Forelimb muscle (tissue), 1 donor: ENCODE data around the gene DOCK6. TPM values are rescaled to one million over a fixed set of nuclear protein-coding genes. Genes with fewer than 3 reads are reported as not detected.

ENCODE experiments used
- polyA plus RNA-seq: library from polyadenylated mRNA; unstranded; fragments of 120-200 nt; gene quantifications from one replicate; pipeline ENCODE4 v1.2.1, GENCODE V29; 2013; ENCODE audit not compliant: insufficient read length

The DOCK6 gene
- polyA plus RNA-seq, 1 donor, result 34.5 TPM

Other genes with a start within 250 kb of the DOCK6 start
- gene LDLR, start 173.1 kb downstream of the DOCK6 start, polyA plus RNA-seq, result 17.7 TPM
- gene SPC24, start 106.7 kb downstream of the DOCK6 start, polyA plus RNA-seq, result 9.2 TPM
- 103 TPM for gene KANK2, start 65.0 kb downstream of the DOCK6 start, polyA plus RNA-seq
- gene ANGPTL8, start 22.9 kb downstream of the DOCK6 start, polyA plus RNA-seq, result 0.87 TPM
- gene TSPAN16, start 33.6 kb upstream of the DOCK6 start, polyA plus RNA-seq, result not detected
- gene RAB3D, start 77.1 kb upstream of the DOCK6 start, polyA plus RNA-seq, result 5.2 TPM
- 44.9 TPM for gene TMEM205, start 83.7 kb upstream of the DOCK6 start, polyA plus RNA-seq
- 7.6 TPM for gene CCDC159, start 84.0 kb upstream of the DOCK6 start, polyA plus RNA-seq
- 11.3 TPM for gene PLPPR2, start 92.9 kb upstream of the DOCK6 start, polyA plus RNA-seq
- gene SWSAP1, start 112.1 kb upstream of the DOCK6 start, polyA plus RNA-seq, result 1.3 TPM
- 2.9 TPM for gene EPOR, start 121.8 kb upstream of the DOCK6 start, polyA plus RNA-seq
- 0.40 TPM for gene RGL3, start 156.8 kb upstream of the DOCK6 start, polyA plus RNA-seq
- gene ODAD3, start 172.6 kb upstream of the DOCK6 start, polyA plus RNA-seq, result 0.20 TPM
- gene PRKCSH, start 173.1 kb upstream of the DOCK6 start, polyA plus RNA-seq, result 158 TPM
- gene ELAVL3, start 218.5 kb upstream of the DOCK6 start, polyA plus RNA-seq, result 0.04 TPM
- gene ZNF653, start 243.3 kb upstream of the DOCK6 start, polyA plus RNA-seq, result 6.0 TPM